Urothelium cell line (cell line): ENCODE data around the gene POP4.
"Not testable (repeated sequence)": the region's sequence is repeated elsewhere in the genome, so short reads cannot be mapped to it uniquely, and the experiment has no call there.

Experiments used
- DNase-seq: peaks from one replicate; pipeline ENCODE4 v3.0.0; 2011; ENCODE audit warnings: low spot score, mixed read lengths
- FAIRE-seq: peaks from 2 replicates; lab custom pipeline; 2011; peaks lifted over from hg19 to GRCh38; lab: Jason Lieb, UNC

The POP4 gene

GRCh38 chr19:29610574-29611271 lies 4.6 kb downstream of the POP4 start:
- FAIRE-seq, result peak; percentile 81

GRCh38 chr19:29612121-29612520 lies 6.0 kb downstream of the POP4 start:
- DNase-seq (no peak), FAIRE-seq (no peak)

More at GRCh38 chr19:29610574-29611271, 4.6 kb downstream of the POP4 start:
- peak; percentile 93 for DNase-seq

- DNase-seq (no peak), FAIRE-seq (peak; percentile 74)
These were observed 6.9 kb downstream of the POP4 start for GRCh38 chr19:29612801-29613595.

GRCh38 chr19:29614046-29614445 lies 8.0 kb downstream of the POP4 start:
- FAIRE-seq (no peak), DNase-seq (no peak)

GRCh38 chr19:29614780-29615179 lies 8.7 kb downstream of the POP4 start:
- FAIRE-seq (no peak), DNase-seq (no peak)

- DNase-seq (no peak), FAIRE-seq (peak; percentile 55)
These were observed 9.9 kb downstream of the POP4 start for GRCh38 chr19:29615891-29616425.

- DNase-seq (no peak), FAIRE-seq (peak; percentile 40)
These were observed 10.5 kb downstream of the POP4 start for GRCh38 chr19:29616541-29616940.

- FAIRE-seq, result no peak
These were observed 11.5 kb downstream of the POP4 start for GRCh38 chr19:29617366-29618266.

GRCh38 chr19:29618434-29618833 lies 12.4 kb downstream of the POP4 start:
- DNase-seq (no peak), FAIRE-seq (no peak)

More at GRCh38 chr19:29617366-29618266, 11.5 kb downstream of the POP4 start:
- no peak for DNase-seq

GRCh38 chr19:29618871-29619270 lies 12.8 kb downstream of the POP4 start:
- FAIRE-seq, result no peak
- no peak for DNase-seq

- no peak for DNase-seq
- FAIRE-seq, result peak; percentile 9
These were observed 14.9 kb downstream of the POP4 start for GRCh38 chr19:29620931-29621351.

- FAIRE-seq, result peak; percentile 96
These were observed 16.3 kb downstream of the POP4 start for GRCh38 chr19:29622166-29623070.

GRCh38 chr19:29623726-29624488 lies 17.8 kb downstream of the POP4 start:
- no peak for DNase-seq
- FAIRE-seq, result no peak

More at GRCh38 chr19:29622166-29623070, 16.3 kb downstream of the POP4 start:
- peak; percentile 60 for DNase-seq

GRCh38 chr19:29624489-29625185 lies 18.6 kb downstream of the POP4 start:
- DNase-seq, result no peak
- FAIRE-seq, result no peak

- FAIRE-seq (no peak), DNase-seq (no peak)
These were observed 19.1 kb downstream of the POP4 start for GRCh38 chr19:29625186-29625651.

GRCh38 chr19:29626386-29626785 lies 20.3 kb downstream of the POP4 start:
- DNase-seq (no peak), FAIRE-seq (no peak)

GRCh38 chr19:29626832-29627231 lies 20.7 kb downstream of the POP4 start:
- not testable (repeated sequence) for FAIRE-seq, DNase-seq
